Ecto neural progenitor cell (in vitro differentiated cells): ENCODE measurements around the gene LRWD1.

Source experiments
- DNase-seq: peaks from one replicate; pipeline ENCODE4 v3.0.0-alpha.2; 2018; ENCODE audit warnings: low spot score

The LRWD1 gene

GRCh38 chr7:102464577-102465280 lies at the start of gene LRWD1, which contains the start of gene ALKBH4:
Gene LRWD1, plus strand, starts transcription at chr7:102464984. Its CDS starts 97 bp downstream, at chr7:102465081.
Gene ALKBH4, minus strand, starts transcription at chr7:102464863. Its CDS starts 27 bp downstream, at chr7:102464836.
- DNase-seq = peak; percentile 95

GRCh38 chr7:102415685-102416225 lies 49.0 kb upstream of the LRWD1 start:
- no peak for DNase-seq

GRCh38 chr7:102416406-102416805 lies 48.4 kb upstream of the LRWD1 start:
- no peak for DNase-seq

- no peak for DNase-seq
These were observed 47.7 kb upstream of the LRWD1 start for GRCh38 chr7:102417105-102417504.

GRCh38 chr7:102418592-102418991 lies 46.2 kb upstream of the LRWD1 start:
- no peak for DNase-seq

- no peak for DNase-seq
These were observed 43.0 kb upstream of the LRWD1 start for GRCh38 chr7:102421706-102422240.

- DNase-seq = no peak
These were observed 40.6 kb upstream of the LRWD1 start for GRCh38 chr7:102424129-102424551.

GRCh38 chr7:102424787-102425218 lies 40.0 kb upstream of the LRWD1 start:
- no peak for DNase-seq

- DNase-seq = no peak
These were observed 39.0 kb upstream of the LRWD1 start for GRCh38 chr7:102425639-102426267.

GRCh38 chr7:102426268-102427018 lies 38.3 kb upstream of the LRWD1 start:
- no peak for DNase-seq

- DNase-seq = no peak
These were observed 37.8 kb upstream of the LRWD1 start for GRCh38 chr7:102427019-102427405.

GRCh38 chr7:102429141-102429899 lies 35.5 kb upstream of the LRWD1 start:
- DNase-seq = no peak

GRCh38 chr7:102431617-102432298 lies 33.0 kb upstream of the LRWD1 start:
- DNase-seq = no peak

- DNase-seq = no peak
These were observed 32.2 kb upstream of the LRWD1 start for GRCh38 chr7:102432442-102433218.

- peak; percentile 90 for DNase-seq
These were observed 31.4 kb upstream of the LRWD1 start, which contains the start of gene ORAI2 for GRCh38 chr7:102433219-102434038. Gene ORAI2, plus strand, starts transcription at chr7:102433575. Its CDS starts 5,382 bp downstream, at chr7:102438957.

- DNase-seq = no peak
These were observed 30.7 kb upstream of the LRWD1 start for GRCh38 chr7:102434039-102434486.

- DNase-seq = no peak
These were observed 28.7 kb upstream of the LRWD1 start for GRCh38 chr7:102436118-102436517.

- no peak for DNase-seq
These were observed 24.6 kb upstream of the LRWD1 start for GRCh38 chr7:102439963-102440795.
